WTC11 (cell line): ENCODE results near the gene WTIP. TPM values are rescaled to one million over a fixed set of nuclear protein-coding genes. Genes with fewer than 3 reads are reported as not detected.

Experiments
- ATAC-seq: fragments of 200-7000 bp; cut with Tn5 transposase; 2 replicates; pipeline ENCODE4 v1.10.0; 2021; ENCODE audit warnings: mild to moderate bottlenecking, moderate library complexity
- CTCF ChIA-PET: fragments of 300-600 bp; sonication (Branson Sonifier 250); formaldehyde crosslinking; loops from one replicate; lab custom pipeline; 2021; ENCODE audit warnings: antibody characterized with exemption; lab: Charles Lee
- POLR2A ChIA-PET: fragments of 350-600 bp; sonication (Branson Sonifier 250); formaldehyde crosslinking; loops from one replicate; lab custom pipeline; 2021; ENCODE audit warnings: antibody characterized with exemption; lab: Charles Lee
- DNase-seq: peaks from one replicate; pipeline ENCODE4 v3.0.0; 2021; ENCODE audit warnings: low spot score
- H3K27ac Mint-ChIP-seq: 2 replicates; pipeline ENCODE4 v1.8.0; 2021; ENCODE audit warnings: mixed read lengths
- H3K27me3 Mint-ChIP-seq: 2 replicates; pipeline ENCODE4 v1.8.0; 2021; ENCODE audit warnings: low read depth, mild to moderate bottlenecking, moderate library complexity, mixed read lengths
- H3K36me3 Mint-ChIP-seq: 2 replicates; pipeline ENCODE4 v1.8.0; 2021; ENCODE audit warnings: mixed read lengths
- H3K4me1 Mint-ChIP-seq: 2 replicates; pipeline ENCODE4 v1.8.0; 2022; ENCODE audit warnings: mixed read lengths
- H3K4me3 Mint-ChIP-seq: 2 replicates; pipeline ENCODE4 v1.8.0; 2021; ENCODE audit warnings: mild to moderate bottlenecking, moderate library complexity, mixed read lengths
- H3K9me3 Mint-ChIP-seq: 2 replicates; pipeline ENCODE4 v1.8.0; 2021; ENCODE audit warnings: mixed read lengths
- CBFB ChIP-seq: sonication (generic); formaldehyde crosslinking; IDR thresholded peaks from 2 replicates; pipeline ENCODE4 v1.8.1; 2022; ENCODE audit warnings: mild to moderate bottlenecking, low read depth, missing genetic modification reagents
- CREB1 ChIP-seq: sonication (generic); formaldehyde crosslinking; IDR thresholded peaks from 2 replicates; pipeline ENCODE4 v1.8.0; 2023; ENCODE audit warnings: mild to moderate bottlenecking, missing genetic modification reagents
- EMX1 ChIP-seq: fragments of 250-450 bp; sonication (Bioruptor Pico); IDR thresholded peaks from 2 replicates; pipeline ENCODE4 v1.8.0; 2021; ENCODE audit warnings: mild to moderate bottlenecking
- FOXK1 ChIP-seq: sonication (generic); formaldehyde crosslinking; IDR thresholded peaks from 2 replicates; pipeline ENCODE4 v1.8.0; 2022; ENCODE audit warnings: mild to moderate bottlenecking, moderate library complexity, missing genetic modification reagents
- GABPB1 ChIP-seq: sonication (generic); formaldehyde crosslinking; IDR thresholded peaks from 2 replicates; pipeline ENCODE4 v1.8.1; 2023; ENCODE audit warnings: mild to moderate bottlenecking, missing genetic modification reagents
- GTF2I ChIP-seq: fragments of 250-450 bp; sonication (Bioruptor Pico); conservative IDR thresholded peaks from 2 replicates; pipeline ENCODE4 v1.4.0; 2021; ENCODE audit warnings: mild to moderate bottlenecking
- KAT7 ChIP-seq: sonication (generic); formaldehyde crosslinking; IDR thresholded peaks from 2 replicates; pipeline ENCODE4 v1.8.1; 2023; ENCODE audit warnings: missing genetic modification reagents, mild to moderate bottlenecking, borderline replicate concordance
- RORB ChIP-seq: fragments of 250-450 bp; sonication (Bioruptor Pico); IDR thresholded peaks from 2 replicates; pipeline ENCODE4 v1.9.0; 2021; ENCODE audit warnings: mild to moderate bottlenecking
- ZNF263 ChIP-seq: sonication (generic); formaldehyde crosslinking; IDR thresholded peaks from 2 replicates; pipeline ENCODE4 v1.8.1; 2022; ENCODE audit warnings: low read depth, mild to moderate bottlenecking, moderate library complexity, missing genetic modification reagents
- total RNA-seq: library from RNA; stranded (reverse); gene quantifications from 3 replicates; pipeline ENCODE4 v1.2.3, GENCODE V29; 2021
- TF ChIP-seq, protein P1 (sequence below): fragments of 250-450 bp; sonication (Bioruptor Pico); IDR thresholded peaks from 2 replicates; pipeline ENCODE4 v1.9.0; 2021; ENCODE audit warnings: moderate library complexity, mild to moderate bottlenecking, inconsistent platforms, borderline replicate concordance
- TF ChIP-seq, protein P2 (sequence below): sonication (generic); formaldehyde crosslinking; conservative IDR thresholded peaks from 2 replicates; pipeline ENCODE4 v1.8.1; 2022; ENCODE audit warnings: mild to moderate bottlenecking, missing genetic modification reagents
- TF ChIP-seq, protein P3 (sequence below): sonication (generic); formaldehyde crosslinking; IDR thresholded peaks from 2 replicates; pipeline ENCODE4 v1.8.0; 2023; ENCODE audit warnings: mild to moderate bottlenecking, missing genetic modification reagents
- TF ChIP-seq, protein P4 (sequence below): sonication (generic); formaldehyde crosslinking; IDR thresholded peaks from 2 replicates; pipeline ENCODE4 v1.8.0; 2022; ENCODE audit warnings: mild to moderate bottlenecking, missing genetic modification reagents
- TF ChIP-seq, protein P5 (sequence below): sonication (generic); formaldehyde crosslinking; IDR thresholded peaks from 2 replicates; pipeline ENCODE4 v1.8.0; 2023; ENCODE audit warnings: missing genetic modification reagents
- TF ChIP-seq, protein P6 (sequence below): fragments of 250-450 bp; sonication (Bioruptor Pico); IDR thresholded peaks from 2 replicates; pipeline ENCODE4 v1.9.0; 2021; ENCODE audit warnings: mild to moderate bottlenecking, borderline replicate concordance

The WTIP gene
- total RNA-seq, 1 experiment from 2014 or later, result 14.3 TPM

DNA sequence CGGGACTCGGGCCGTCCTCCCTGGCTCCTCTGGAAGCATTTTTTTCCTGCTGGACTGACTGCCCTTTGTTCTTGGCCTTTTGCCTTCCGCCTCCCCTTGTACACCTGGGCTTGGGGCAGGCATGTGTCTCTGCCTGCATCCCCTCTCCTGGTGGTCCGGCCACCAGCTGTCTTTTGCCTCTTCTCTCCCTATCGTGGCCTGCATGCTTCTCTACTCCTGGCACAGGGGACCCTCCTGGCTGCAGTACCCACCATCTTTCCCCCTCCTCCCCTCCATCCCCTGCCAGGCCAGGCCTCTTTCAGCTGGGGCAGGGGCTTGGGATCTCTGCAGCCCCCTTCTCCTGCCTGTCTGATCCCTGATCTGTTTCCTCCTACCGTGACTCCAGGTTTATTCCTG is 12.1 kb downstream of the WTIP start:
- ChIA-PET POLR2A (no interaction called here), CTCF (no interaction called here)
- ATAC-seq (no peak), DNase-seq (no peak)
- peaks cover 24% of the 10 kb centered on the region for H3K36me3 Mint-ChIP-seq
- H3K4me1 Mint-ChIP-seq, result no peaks in the 10 kb centered on the region
- H3K27ac Mint-ChIP-seq, result peak overlapping the region; percentile 53; the same call in 1 of the 2 replicates
- H3K27me3 Mint-ChIP-seq, result no peaks in the 10 kb centered on the region; the same call in 1 of the 2 replicates
- no peak overlapping the region for H3K4me3 Mint-ChIP-seq
- TF ChIP-seq EMX1, result no peak
- H3K9me3 Mint-ChIP-seq, result no peaks in the 10 kb centered on the region

DNA sequence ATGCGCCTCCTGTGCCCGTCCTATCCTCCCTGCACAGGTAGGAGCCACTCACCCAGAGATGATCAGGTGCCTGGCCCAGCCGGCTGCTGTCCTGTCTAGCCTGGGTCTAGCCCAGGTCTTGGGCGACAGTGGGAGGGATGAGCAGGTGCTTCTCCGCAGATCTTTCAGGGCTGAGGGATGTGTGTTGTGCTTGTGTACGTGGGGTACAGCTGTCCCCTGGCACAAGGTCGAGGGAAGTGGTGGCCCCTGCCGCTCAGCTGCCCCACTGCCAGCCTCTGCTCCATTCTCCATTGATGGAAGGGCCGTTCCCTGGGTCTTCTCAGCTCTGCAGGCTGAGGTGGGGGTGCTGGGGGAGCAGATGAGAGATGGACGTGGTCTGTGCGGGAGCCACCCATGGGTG is 13.0 kb downstream of the WTIP start:
- Mint-ChIP-seq H3K27ac (no peak overlapping the region), H3K9me3 (no peaks in the 10 kb centered on the region)

DNA sequence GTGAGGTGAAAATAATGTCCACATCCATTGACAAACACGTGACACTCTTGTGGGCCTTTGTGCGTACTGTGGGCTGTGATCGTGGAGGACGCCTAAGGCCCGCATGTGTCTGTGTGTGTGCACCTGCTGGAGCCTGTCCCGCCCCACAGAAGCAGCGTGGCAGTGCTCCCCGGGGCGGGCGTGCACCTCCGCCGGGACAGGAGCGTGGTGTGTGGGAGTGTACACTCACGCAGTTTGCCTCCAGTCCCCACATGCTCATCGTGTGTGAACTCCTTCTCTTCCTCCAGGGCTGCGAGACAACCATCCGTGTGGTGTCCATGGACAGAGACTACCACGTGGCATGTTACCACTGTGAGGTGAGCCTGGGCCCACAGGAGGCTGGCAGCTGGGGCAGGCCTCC is 13.9 kb downstream of the WTIP start:
- Mint-ChIP-seq H3K36me3 (peaks cover 24% of the 10 kb centered on the region), H3K4me1 (peaks cover 7% of the 10 kb centered on the region), H3K27me3 (no peaks in the 10 kb centered on the region; the same call in 1 of the 2 replicates), H3K9me3 (no peaks in the 10 kb centered on the region), H3K27ac (no peak overlapping the region), H3K4me3 (no peak overlapping the region)
- DNase-seq (no peak), ATAC-seq (no peak)
- POLR2A ChIA-PET, result no interaction called here
- CTCF ChIA-PET, result no interaction called here
- no peak for TF ChIP-seq RORB (CRISPR knock-in tag)
- TF ChIP-seq, protein P1, sequence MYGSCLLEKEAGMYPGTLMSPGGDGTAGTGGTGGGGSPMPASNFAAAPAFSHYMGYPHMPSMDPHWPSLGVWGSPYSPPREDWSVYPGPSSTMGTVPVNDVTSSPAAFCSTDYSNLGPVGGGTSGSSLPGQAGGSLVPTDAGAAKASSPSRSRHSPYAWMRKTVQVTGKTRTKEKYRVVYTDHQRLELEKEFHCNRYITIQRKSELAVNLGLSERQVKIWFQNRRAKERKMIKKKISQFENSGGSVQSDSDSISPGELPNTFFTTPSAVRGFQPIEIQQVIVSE (CRISPR knock-in tag), result no peak
- no peak for TF ChIP-seq GTF2I (CRISPR knock-in tag)
- TF ChIP-seq, protein P2, sequence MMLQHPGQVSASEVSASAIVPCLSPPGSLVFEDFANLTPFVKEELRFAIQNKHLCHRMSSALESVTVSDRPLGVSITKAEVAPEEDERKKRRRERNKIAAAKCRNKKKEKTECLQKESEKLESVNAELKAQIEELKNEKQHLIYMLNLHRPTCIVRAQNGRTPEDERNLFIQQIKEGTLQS (CRISPR knock-in tag), result no peak
- no peak for TF ChIP-seq FOXK1 (CRISPR knock-in tag)
- no peak for TF ChIP-seq CREB1 (CRISPR knock-in tag)
- no peak for TF ChIP-seq KAT7

More for the DNA sequence above, 13.0 kb downstream of the WTIP start:
- H3K36me3 Mint-ChIP-seq, result peaks cover 24% of the 10 kb centered on the region
- DNase-seq (no peak), ATAC-seq (no peak)
- ChIA-PET CTCF (no interaction called here), POLR2A (no interaction called here)
- no peaks in the 10 kb centered on the region; the same call in 1 of the 2 replicates for H3K27me3 Mint-ChIP-seq
- TF ChIP-seq, protein P3, sequence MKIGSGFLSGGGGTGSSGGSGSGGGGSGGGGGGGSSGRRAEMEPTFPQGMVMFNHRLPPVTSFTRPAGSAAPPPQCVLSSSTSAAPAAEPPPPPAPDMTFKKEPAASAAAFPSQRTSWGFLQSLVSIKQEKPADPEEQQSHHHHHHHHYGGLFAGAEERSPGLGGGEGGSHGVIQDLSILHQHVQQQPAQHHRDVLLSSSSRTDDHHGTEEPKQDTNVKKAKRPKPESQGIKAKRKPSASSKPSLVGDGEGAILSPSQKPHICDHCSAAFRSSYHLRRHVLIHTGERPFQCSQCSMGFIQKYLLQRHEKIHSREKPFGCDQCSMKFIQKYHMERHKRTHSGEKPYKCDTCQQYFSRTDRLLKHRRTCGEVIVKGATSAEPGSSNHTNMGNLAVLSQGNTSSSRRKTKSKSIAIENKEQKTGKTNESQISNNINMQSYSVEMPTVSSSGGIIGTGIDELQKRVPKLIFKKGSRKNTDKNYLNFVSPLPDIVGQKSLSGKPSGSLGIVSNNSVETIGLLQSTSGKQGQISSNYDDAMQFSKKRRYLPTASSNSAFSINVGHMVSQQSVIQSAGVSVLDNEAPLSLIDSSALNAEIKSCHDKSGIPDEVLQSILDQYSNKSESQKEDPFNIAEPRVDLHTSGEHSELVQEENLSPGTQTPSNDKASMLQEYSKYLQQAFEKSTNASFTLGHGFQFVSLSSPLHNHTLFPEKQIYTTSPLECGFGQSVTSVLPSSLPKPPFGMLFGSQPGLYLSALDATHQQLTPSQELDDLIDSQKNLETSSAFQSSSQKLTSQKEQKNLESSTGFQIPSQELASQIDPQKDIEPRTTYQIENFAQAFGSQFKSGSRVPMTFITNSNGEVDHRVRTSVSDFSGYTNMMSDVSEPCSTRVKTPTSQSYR (CRISPR knock-in tag), result no peak
- TF ChIP-seq, protein P4, sequence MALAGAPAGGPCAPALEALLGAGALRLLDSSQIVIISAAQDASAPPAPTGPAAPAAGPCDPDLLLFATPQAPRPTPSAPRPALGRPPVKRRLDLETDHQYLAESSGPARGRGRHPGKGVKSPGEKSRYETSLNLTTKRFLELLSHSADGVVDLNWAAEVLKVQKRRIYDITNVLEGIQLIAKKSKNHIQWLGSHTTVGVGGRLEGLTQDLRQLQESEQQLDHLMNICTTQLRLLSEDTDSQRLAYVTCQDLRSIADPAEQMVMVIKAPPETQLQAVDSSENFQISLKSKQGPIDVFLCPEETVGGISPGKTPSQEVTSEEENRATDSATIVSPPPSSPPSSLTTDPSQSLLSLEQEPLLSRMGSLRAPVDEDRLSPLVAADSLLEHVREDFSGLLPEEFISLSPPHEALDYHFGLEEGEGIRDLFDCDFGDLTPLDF (CRISPR knock-in tag), result no peak
- TF ChIP-seq, protein P5, sequence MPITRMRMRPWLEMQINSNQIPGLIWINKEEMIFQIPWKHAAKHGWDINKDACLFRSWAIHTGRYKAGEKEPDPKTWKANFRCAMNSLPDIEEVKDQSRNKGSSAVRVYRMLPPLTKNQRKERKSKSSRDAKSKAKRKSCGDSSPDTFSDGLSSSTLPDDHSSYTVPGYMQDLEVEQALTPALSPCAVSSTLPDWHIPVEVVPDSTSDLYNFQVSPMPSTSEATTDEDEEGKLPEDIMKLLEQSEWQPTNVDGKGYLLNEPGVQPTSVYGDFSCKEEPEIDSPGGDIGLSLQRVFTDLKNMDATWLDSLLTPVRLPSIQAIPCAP (CRISPR knock-in tag), result no peak
- TF ChIP-seq CBFB (CRISPR knock-in tag), result no peak
- TF ChIP-seq GABPB1 (CRISPR knock-in tag), result no peak
- no peak for TF ChIP-seq ZNF263
- TF ChIP-seq, protein P6, sequence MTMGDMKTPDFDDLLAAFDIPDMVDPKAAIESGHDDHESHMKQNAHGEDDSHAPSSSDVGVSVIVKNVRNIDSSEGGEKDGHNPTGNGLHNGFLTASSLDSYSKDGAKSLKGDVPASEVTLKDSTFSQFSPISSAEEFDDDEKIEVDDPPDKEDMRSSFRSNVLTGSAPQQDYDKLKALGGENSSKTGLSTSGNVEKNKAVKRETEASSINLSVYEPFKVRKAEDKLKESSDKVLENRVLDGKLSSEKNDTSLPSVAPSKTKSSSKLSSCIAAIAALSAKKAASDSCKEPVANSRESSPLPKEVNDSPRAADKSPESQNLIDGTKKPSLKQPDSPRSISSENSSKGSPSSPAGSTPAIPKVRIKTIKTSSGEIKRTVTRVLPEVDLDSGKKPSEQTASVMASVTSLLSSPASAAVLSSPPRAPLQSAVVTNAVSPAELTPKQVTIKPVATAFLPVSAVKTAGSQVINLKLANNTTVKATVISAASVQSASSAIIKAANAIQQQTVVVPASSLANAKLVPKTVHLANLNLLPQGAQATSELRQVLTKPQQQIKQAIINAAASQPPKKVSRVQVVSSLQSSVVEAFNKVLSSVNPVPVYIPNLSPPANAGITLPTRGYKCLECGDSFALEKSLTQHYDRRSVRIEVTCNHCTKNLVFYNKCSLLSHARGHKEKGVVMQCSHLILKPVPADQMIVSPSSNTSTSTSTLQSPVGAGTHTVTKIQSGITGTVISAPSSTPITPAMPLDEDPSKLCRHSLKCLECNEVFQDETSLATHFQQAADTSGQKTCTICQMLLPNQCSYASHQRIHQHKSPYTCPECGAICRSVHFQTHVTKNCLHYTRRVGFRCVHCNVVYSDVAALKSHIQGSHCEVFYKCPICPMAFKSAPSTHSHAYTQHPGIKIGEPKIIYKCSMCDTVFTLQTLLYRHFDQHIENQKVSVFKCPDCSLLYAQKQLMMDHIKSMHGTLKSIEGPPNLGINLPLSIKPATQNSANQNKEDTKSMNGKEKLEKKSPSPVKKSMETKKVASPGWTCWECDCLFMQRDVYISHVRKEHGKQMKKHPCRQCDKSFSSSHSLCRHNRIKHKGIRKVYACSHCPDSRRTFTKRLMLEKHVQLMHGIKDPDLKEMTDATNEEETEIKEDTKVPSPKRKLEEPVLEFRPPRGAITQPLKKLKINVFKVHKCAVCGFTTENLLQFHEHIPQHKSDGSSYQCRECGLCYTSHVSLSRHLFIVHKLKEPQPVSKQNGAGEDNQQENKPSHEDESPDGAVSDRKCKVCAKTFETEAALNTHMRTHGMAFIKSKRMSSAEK, result no peak
- no peak overlapping the region for H3K4me3 Mint-ChIP-seq
- H3K4me1 Mint-ChIP-seq, result peaks cover 2% of the 10 kb centered on the region; the same call in 1 of the 2 replicates
